NCI-H2171 (cell line): ENCODE results near the gene ARL8B.
A peak's percentile ranks its signal among the peaks of the same experiment; 100 is the strongest.
"Not testable (repeated sequence)": the region's sequence is repeated elsewhere in the genome, so short reads cannot be mapped to it uniquely, and the experiment has no call there.

Source experiments
- DNase-seq: peaks from one replicate; lab custom pipeline; 2025; lab: John Stamatoyannopoulos, UW

The ARL8B gene

GRCh38 chr3:5122030-5122740 is at the start of gene ARL8B:
ARL8B (plus strand) TSS chr3:5122292; CDS start chr3:5122466, 174 bp downstream.
- DNase-seq = peak; percentile 65

DNA sequence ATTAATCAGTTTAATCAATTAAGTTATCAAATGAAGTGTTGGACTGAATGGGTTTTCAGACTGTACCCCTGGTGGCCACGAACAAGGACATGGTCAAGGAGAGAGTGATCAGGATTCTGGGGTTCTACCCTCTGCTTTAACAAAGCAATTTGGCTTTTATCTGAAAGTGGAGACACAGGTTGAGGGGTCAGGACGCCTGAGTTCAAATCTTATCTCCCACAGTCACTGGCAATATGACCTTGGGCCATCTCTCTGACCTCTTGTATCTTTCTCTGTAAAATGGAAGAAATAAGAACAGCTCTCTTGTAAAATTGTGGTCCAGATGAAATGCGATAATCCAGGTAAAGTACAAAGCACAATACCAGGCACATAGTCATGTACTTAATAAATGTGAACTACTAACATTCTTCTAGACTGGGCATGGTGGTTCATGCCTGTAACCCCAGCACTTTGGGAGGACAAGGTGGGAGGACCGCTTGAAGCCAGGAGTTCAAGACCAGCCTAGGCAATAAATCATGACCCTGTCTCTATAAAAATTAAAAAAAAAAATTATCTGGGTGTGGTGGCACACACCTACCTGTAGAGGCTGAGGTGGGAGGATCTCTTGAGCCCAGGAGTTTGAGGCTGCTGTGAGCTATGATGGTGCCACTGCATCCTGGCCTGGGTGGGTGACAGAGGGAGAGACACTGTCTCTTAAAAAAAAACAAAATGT is 48.6 kb upstream of the ARL8B start:
- DNase-seq = no peak

DNA sequence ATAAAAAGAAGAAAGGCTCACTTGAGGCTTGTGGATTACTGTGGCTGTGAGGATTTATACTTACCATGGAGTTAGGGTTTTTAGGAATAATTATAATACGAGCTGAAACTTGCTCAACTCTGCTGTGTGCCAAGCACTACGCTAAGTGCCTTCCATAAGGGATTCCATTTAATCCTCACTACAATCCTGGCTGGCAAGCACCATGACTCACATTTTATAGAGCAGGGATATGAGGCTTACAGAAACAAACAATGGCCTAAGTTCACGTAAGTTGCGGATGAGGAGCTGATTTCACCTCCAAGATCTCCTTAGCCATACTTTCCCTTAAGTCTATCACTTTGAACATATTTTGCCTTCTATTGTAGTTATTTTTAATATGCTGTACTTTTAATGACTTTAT is 43.9 kb upstream of the ARL8B start:
- no peak for DNase-seq

DNA sequence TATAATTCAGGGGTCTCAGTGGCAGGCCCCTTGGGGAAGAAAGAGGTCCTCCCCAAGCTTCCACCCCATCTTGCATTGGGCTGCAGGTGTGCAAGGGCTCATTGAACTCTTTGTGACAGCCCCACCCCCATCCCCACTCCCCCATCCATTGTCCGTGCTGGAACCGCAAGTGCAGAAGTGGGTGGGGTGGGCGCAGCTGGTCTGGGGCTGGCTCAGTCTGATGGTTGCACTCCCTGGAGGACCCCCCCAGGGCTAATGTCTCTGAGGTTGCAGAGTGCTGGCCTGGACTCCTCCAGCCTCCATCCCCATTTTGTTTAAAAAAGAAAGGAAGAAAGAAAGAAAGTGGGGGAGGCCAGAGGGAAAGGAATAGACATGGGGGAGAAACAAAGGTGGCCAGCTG is 42.3 kb upstream of the ARL8B start:
- no peak for DNase-seq

GRCh38 chr3:5080779-5081550 is 41.1 kb upstream of the ARL8B start:
- DNase-seq = no peak

DNA sequence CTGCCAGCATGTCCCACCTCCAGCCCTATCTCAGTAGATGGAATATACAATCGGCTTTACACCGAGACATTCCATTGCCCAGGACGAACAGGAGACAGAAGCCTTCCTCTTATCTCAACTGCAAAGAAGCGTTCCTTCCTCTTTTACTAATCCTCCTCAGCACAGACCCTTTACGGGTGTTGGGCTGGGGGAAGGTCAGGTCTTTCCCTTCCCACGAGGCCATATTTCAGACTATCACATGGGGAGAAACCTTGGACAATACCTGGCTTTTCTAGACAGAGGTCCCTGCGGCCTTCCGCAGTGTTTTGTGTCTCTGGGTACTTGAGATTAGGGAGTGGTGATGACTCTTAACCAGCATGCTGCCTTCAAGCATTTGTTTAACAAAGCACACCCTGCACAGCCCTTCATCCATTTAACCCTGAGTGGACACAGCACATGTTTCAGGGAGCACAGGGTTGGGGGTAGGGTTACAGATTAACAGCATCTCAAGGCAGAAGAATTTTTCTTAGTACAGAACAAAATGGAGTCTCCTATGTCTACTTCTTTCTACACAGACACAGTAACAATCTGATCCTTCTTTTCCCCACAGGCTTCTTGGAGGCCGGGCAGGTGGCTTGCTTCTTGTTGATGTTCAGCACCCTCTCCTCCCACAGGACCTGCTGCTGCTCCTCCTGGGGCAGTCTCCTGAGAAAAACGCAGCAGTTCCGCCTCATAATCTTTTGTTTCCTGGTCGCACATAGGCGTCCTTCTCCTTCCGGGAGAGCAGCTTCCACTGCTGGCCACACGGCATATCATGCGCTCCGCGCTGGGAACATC is 39.9 kb upstream of the ARL8B start:
- DNase-seq = not testable (repeated sequence)

- DNase-seq = no peak
Measured at GRCh38 chr3:5082789-5083115, 39.3 kb upstream of the ARL8B start.

DNA sequence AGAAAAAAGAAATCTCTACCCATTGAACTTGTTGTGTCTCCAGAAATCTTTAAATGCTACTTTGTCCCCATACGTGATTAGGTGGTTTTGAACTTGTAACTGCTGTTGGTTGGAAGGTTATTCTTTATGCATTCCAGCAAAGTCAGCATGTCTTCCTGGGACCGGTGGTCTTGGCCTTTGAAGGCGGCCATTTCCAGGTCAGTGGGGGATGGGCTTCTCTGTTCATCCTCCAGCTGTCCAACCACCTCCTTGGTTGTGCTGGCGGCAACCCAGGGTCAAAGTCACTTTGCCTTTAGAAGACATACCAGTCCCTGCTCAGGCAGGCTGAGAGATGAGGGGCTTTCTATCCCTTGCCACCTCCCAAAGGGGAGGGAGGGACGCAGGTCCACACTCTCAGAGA is 37.9 kb upstream of the ARL8B start:
- no peak for DNase-seq

- DNase-seq = no peak
Measured at GRCh38 chr3:5086708-5087107, 35.4 kb upstream of the ARL8B start.

- no peak for DNase-seq
Measured at GRCh38 chr3:5087209-5087608, 34.9 kb upstream of the ARL8B start.

GRCh38 chr3:5090197-5090596 is 31.9 kb upstream of the ARL8B start:
- DNase-seq = no peak

- no peak for DNase-seq
Measured at GRCh38 chr3:5092018-5092417, 30.1 kb upstream of the ARL8B start.

DNA sequence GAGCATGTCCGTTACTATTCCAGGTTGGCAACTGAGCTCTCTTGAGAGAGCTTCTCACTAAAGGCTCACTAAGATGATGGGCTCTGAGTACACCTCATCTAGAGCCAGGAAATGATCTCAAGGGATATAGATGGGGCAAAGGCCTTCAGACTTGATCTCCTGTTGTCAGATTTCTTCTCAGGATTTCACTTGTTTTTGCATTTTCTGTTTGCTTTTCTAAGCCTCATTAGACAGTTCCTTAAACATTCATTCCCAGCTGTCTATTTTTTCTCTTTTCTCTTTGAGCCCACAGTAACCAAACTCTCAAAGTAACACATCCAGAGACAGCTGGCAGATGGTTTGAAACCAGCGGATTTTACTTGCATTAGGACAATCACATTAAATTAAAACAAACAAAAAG is 28.4 kb upstream of the ARL8B start:
- DNase-seq = no peak

DNA sequence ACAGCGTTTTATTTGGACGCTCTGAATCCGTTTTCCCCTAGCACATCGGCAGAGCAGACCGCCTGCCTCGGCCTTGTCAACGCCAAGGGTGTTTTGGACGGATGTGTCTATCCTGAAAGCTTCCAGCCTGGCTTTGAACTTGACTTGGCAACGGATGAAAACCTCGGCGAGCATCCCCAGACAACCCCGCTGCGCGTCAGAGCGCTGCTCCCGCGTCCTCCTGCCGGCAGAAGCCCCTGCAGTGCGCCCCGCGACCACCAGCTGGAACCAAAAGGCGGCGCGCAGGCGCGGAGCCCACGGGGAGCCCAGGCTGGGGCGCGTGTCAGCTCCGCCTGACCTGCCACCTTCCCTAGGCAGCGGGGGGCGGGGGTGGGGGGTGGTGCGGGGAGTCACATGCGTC is 26.2 kb upstream of the ARL8B start:
- no peak for DNase-seq

DNA sequence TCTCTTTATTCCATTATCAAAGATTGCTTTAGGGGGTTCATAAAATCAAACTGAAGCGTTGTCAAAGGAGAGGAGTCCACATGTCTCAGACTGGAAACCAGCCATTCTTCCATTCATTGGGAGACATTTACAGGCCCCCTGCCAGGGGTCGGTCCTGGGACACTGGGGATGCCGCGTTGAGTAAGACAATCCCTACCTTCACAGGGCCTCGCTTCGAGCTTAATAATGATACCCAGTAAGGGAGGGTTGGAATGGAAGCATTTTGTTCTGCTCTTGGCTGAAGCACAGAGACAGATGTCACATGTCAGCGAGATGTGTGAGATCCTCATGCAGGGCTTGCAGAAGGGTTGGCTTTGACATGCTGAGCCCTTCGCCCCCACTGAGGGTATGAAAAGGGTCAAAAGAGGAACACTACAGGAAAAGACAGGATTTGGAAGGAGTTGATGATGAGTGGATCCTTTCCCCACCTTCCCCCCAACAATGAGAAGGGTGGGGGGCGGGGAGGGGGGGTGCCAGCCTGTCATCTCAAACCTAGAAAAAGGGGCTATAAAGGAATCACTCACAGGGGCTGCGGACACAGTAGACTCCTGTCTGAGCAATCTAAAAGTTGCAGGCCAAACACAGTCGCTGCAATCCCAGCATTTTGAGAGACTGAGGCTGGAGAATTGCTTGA is 25.6 kb upstream of the ARL8B start:
- DNase-seq = no peak

GRCh38 chr3:5098346-5098745 is 23.7 kb upstream of the ARL8B start:
- DNase-seq = no peak

- no peak for DNase-seq
Measured at GRCh38 chr3:5102532-5102931, 19.6 kb upstream of the ARL8B start.

- DNase-seq = no peak
Measured at GRCh38 chr3:5103743-5104142, 18.3 kb upstream of the ARL8B start.

GRCh38 chr3:5105050-5105449 is 17.0 kb upstream of the ARL8B start:
- no peak for DNase-seq

GRCh38 chr3:5106371-5106770 is 15.7 kb upstream of the ARL8B start:
- not testable (repeated sequence) for DNase-seq

DNA sequence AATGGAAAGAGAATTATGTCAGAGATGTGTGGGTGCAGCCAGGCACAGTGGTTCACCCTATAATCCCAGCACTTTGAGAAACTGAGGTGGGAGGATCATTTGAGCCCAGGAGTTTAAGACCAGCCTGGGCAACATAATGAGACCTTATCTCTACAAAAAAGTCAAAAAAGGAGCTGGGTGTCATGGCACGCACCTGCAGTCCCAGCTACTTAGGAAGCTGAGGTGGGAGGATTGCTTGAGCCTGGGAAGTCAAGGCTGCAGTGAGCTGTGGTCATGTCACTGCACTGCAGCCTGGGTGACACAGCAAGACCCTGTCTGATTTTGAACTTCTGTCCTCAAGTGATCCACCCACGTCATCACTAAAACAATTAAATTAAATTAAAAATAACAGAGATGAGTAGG is 15.2 kb upstream of the ARL8B start:
- DNase-seq = not testable (repeated sequence)

- no peak for DNase-seq
Measured at GRCh38 chr3:5110337-5110736, 11.8 kb upstream of the ARL8B start.
